ENCODE measurements around the gene ARHGAP23.

The ARHGAP23 gene

GRCh38 chr17:38447502-38448085, 19.3 kb downstream of the ARHGAP23 start:
- H3K27ac Mint-ChIP-seq, result no peak overlapping the region
- no peaks in the 10 kb centered on the region for H3K36me3 Mint-ChIP-seq

DNA sequence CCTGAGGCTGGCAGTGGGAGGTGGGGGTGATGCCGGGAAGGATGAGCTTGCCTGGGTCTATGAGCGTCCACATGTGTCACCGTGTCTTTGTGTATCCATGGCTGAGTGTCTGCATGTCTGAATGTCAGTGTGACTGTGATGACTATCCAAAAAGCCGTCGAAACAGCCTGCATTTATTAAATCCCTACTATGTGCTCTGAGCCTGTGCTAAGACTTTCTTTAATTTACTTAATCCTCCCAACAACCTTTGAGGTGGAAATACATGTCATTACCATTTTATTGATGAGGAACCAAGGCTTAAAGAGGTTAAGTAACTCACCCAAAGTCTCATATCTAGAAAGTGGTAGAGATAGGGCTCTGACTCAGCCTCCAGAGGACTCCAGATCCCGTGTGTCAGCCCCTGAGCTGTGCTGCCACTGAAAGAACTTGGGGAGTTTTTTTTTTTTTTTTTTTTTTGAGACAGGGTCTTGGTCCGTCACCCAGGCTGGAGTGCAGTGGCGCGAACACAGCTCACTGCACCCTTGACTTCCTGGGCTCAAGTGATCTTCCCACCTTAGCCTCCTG, 20.0 kb downstream of the ARHGAP23 start:
- no peak overlapping the region for H3K4me3 Mint-ChIP-seq
- H3K9me3 Mint-ChIP-seq, result no peaks in the 10 kb centered on the region
- peaks cover 17% of the 10 kb centered on the region for H3K4me1 Mint-ChIP-seq
- H3K36me3 Mint-ChIP-seq, result no peaks in the 10 kb centered on the region
- no peak for ATAC-seq
- H3K27ac Mint-ChIP-seq, result no peak overlapping the region
- H3K27me3 Mint-ChIP-seq, result peaks cover 56% of the 10 kb centered on the region

More at GRCh38 chr17:38447502-38448085, 19.3 kb downstream of the ARHGAP23 start:
- H3K27me3 Mint-ChIP-seq, result peaks cover 54% of the 10 kb centered on the region
- no peak for ATAC-seq
- no peak overlapping the region for H3K4me3 Mint-ChIP-seq
- H3K9me3 Mint-ChIP-seq, result no peaks in the 10 kb centered on the region
- H3K4me1 Mint-ChIP-seq, result peaks cover 10% of the 10 kb centered on the region

DNA sequence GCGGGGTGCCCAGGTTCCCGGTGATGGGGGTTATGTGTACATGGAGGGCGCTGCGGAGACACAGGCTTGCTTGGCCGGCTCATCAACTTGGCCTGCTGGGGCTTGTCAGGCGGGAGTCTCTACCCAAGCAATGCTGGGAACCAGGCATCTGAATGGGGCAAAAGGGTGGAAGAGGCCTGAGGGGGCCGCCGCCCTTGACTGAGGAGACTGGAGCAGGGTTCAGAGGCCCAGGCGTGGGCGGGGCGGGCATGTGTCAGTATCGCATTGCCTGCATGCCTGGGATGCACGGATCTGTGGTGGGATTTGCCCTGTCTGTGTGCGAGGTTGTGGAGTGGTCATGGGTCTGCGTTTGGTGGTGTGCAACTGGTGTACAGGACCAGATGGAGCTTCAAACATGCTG, 21.1 kb downstream of the ARHGAP23 start:
- Mint-ChIP-seq H3K9me3 (no peaks in the 10 kb centered on the region), H3K4me3 (no peak overlapping the region), H3K36me3 (no peaks in the 10 kb centered on the region), H3K27me3 (peaks cover 52% of the 10 kb centered on the region), H3K27ac (no peak overlapping the region), H3K4me1 (peaks cover 13% of the 10 kb centered on the region)
- no peak for ATAC-seq

DNA sequence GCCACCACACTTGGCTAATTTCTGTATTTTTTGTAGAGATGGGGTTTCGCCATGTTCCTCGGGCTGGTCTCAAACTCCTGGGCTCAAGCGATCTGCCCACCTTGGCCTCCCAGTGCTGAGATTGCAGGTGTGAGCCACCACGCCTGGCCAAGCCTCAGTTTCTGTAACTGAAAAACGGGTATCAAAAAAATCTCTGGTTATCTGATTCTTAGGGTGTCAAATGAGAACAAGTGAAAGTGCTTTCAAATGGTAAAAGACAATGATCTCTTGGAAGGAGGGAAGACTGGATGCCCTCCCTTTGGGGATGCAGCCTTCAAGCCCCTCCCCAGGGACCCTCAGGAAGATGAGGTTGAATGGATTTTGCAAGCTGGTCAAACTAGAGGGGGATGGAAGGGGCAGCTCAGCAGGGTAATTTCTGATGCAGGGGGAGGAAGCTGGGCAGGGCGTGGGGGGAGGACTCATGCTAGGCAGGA, 22.3 kb downstream of the ARHGAP23 start:
- Mint-ChIP-seq H3K36me3 (no peaks in the 10 kb centered on the region), H3K9me3 (no peaks in the 10 kb centered on the region), H3K4me3 (no peak overlapping the region), H3K27me3 (peaks cover 62% of the 10 kb centered on the region), H3K4me1 (peaks cover 13% of the 10 kb centered on the region), H3K27ac (no peak overlapping the region)
- ATAC-seq, result no peak

- H3K27ac Mint-ChIP-seq, result no peak overlapping the region
- H3K9me3 Mint-ChIP-seq, result no peaks in the 10 kb centered on the region
- H3K4me3 Mint-ChIP-seq, result no peak overlapping the region
- peaks cover 13% of the 10 kb centered on the region for H3K4me1 Mint-ChIP-seq
- H3K27me3 Mint-ChIP-seq, result peaks cover 67% of the 10 kb centered on the region
- no peaks in the 10 kb centered on the region for H3K36me3 Mint-ChIP-seq
- ATAC-seq, result no peak
Observed at GRCh38 chr17:38451030-38451839, 23.0 kb downstream of the ARHGAP23 start.

DNA sequence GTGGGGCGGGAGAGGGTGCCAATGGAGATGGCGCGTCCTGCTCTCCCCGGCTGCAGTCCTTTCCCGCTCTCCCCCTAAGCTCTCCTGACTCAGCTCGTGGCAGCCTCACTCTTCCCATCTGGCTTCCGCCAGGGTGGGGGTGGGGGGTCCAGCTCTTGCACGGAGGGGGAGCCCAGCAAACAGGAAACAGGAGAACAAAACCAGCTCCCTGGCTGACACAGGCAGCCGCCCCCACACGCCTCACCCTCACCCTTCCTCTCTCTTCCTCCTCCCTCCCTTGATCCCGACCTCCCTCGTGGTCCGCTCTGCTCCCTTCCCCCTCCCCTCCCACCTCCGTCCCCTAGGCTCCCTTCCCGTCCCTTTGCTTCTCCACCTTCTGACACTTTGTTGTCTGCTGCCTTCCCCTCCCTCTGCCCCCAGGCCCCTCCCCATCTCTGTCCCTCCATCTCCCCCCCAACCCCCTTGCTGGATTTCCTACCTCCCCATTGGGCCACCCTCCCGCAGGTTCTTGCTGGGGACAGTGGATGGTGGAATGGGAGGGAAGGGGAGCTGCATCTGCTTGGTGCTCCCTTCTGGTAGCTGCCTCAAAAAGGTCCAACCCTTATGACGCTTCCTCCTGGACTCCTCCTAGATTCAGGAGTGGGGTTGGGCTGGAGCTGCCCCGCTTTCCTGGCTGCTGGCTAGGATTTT, 23.7 kb downstream of the ARHGAP23 start:
- H3K27ac Mint-ChIP-seq, result no peak overlapping the region
- H3K9me3 Mint-ChIP-seq, result no peaks in the 10 kb centered on the region
- no peaks in the 10 kb centered on the region for H3K36me3 Mint-ChIP-seq
- H3K27me3 Mint-ChIP-seq, result peaks cover 75% of the 10 kb centered on the region
- H3K4me3 Mint-ChIP-seq, result no peak overlapping the region
- ATAC-seq, result no peak
- peaks cover 13% of the 10 kb centered on the region for H3K4me1 Mint-ChIP-seq

- H3K36me3 Mint-ChIP-seq, result no peaks in the 10 kb centered on the region
- no peak overlapping the region for H3K27ac Mint-ChIP-seq
- H3K9me3 Mint-ChIP-seq, result no peaks in the 10 kb centered on the region
- ATAC-seq, result no peak
- no peak overlapping the region for H3K4me3 Mint-ChIP-seq
- H3K4me1 Mint-ChIP-seq, result peaks cover 13% of the 10 kb centered on the region
- peaks cover 82% of the 10 kb centered on the region for H3K27me3 Mint-ChIP-seq
Observed at GRCh38 chr17:38452719-38453118, 24.5 kb downstream of the ARHGAP23 start.

DNA sequence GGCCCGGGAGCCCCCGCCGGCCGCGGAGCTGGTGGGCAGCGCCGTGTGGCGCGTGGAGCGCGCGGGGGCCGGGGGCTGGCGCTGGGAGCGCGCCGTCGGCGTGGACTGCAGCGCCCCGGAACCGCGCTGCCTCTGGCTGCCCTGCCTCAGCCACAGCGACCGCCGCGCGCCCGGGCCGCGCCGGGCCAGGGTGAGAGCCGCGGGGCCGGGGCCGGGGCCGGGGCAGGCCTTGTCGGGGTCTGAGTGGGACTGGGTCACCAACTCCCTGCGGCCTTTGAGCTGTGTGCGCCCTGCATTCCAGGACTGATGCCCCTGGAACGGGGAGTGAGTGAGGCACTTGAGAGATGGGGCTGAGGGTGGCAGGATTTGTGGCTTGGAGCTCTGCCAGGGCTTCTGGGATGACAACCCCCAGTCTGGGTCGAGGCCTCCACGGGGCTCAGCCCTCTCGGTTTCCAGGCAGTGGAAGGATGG, 25.7 kb downstream of the ARHGAP23 start:
- peaks cover 13% of the 10 kb centered on the region for H3K4me1 Mint-ChIP-seq
- ATAC-seq, result no peak
- no peak overlapping the region for H3K4me3 Mint-ChIP-seq
- no peak overlapping the region for H3K27ac Mint-ChIP-seq
- no peaks in the 10 kb centered on the region for H3K36me3 Mint-ChIP-seq
- H3K27me3 Mint-ChIP-seq, result peaks cover 82% of the 10 kb centered on the region
- H3K9me3 Mint-ChIP-seq, result no peaks in the 10 kb centered on the region

DNA sequence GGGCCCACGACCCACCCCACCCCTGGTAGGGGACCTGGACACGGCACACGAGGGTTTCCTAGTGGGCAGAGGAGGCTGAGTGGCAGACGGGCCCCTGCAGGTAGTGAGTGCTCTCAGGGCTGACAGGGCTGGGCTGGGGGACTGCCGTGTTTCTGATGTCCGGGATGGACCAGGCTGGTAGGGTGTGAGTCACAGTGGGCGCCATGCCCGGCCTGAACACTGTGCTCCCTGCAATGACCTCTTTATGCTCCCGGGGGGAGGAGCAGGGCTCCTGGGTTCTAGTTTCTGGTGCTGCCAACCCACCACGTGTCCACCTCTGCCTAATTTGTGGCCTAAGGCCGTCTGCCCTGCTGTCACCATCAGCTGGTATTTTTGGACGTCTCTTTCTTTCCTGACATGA, 26.3 kb downstream of the ARHGAP23 start:
- no peaks in the 10 kb centered on the region for H3K36me3 Mint-ChIP-seq
- no peak overlapping the region for H3K27ac Mint-ChIP-seq
- no peaks in the 10 kb centered on the region for H3K9me3 Mint-ChIP-seq
- peaks cover 13% of the 10 kb centered on the region for H3K4me1 Mint-ChIP-seq
- peaks cover 76% of the 10 kb centered on the region for H3K27me3 Mint-ChIP-seq
- no peak for ATAC-seq
- no peak overlapping the region for H3K4me3 Mint-ChIP-seq

GRCh38 chr17:38455288-38455915, 27.1 kb downstream of the ARHGAP23 start:
- no peak for ATAC-seq
- Mint-ChIP-seq H3K36me3 (no peaks in the 10 kb centered on the region), H3K4me1 (peaks cover 13% of the 10 kb centered on the region), H3K4me3 (no peak overlapping the region), H3K9me3 (no peaks in the 10 kb centered on the region), H3K27ac (no peak overlapping the region), H3K27me3 (peaks cover 68% of the 10 kb centered on the region)

- Mint-ChIP-seq H3K4me1 (peaks cover 13% of the 10 kb centered on the region), H3K27ac (no peak overlapping the region), H3K36me3 (no peaks in the 10 kb centered on the region), H3K9me3 (no peaks in the 10 kb centered on the region), H3K27me3 (peaks cover 59% of the 10 kb centered on the region), H3K4me3 (no peak overlapping the region)
- ATAC-seq, result no peak
Observed at GRCh38 chr17:38456031-38456815, 28.0 kb downstream of the ARHGAP23 start.

DNA sequence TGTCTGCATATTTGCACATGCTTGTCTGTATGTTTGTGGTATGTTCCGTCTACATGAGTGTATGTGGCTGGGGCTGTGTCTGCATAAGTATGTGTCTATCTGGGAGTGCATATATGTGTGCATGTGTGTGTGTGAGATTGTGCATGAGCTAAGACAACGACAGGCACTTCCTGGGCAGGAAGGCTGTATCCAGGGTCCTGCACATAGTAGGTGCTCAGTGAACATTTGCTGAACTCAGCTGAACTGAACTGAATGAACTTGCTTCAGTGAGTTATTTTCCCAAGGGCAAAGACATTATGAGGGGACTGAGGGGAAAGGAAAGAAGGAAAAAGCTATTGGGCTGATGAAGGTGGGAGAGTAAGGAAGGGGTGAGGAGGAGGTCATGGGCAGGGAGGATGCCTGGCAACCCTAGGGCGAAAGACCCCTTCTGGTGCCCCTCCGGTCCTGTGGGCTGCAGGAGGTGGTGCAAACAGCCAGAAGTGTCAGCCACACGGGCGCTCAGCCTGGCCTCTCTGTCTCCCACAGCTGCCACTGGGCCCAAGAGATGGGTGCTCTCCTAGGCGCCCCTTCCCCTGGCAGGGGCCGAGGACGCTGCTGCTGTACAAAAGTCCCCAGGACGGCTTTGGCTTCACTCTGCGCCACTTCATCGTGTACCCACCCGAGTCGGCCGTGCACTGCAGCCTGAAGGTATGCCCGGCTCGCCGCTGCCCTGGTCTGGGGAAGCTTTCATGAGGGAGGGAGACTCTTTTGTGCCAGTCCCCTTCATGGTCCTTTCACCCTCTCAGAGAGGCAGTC, 29.5 kb downstream of the ARHGAP23 start:
- Mint-ChIP-seq H3K27ac (no peak overlapping the region), H3K27me3 (peaks cover 49% of the 10 kb centered on the region), H3K36me3 (no peaks in the 10 kb centered on the region), H3K4me1 (peaks cover 8% of the 10 kb centered on the region), H3K4me3 (no peak overlapping the region), H3K9me3 (no peaks in the 10 kb centered on the region)
- no peak for ATAC-seq

DNA sequence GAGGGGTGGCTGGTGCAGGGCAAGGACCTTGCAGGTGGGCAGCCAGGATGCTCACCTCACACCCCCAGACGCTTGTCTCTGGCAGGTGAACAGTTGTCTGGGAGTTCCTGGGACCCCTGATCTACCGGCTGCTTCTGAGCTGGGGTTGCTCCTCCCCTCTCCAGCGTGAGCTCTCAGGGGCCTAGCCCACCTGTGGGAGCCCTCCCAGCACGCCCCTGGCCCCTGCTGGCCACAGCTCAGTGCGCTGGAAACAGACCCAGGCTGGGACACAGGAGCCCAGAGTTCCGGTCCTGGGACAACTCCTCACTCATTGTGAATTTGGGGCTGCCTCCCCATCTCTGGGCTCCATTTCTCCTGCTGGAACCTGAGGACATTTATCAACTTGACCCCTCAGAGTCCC, 30.3 kb downstream of the ARHGAP23 start:
- ATAC-seq, result no peak
- H3K9me3 Mint-ChIP-seq, result no peaks in the 10 kb centered on the region
- H3K4me1 Mint-ChIP-seq, result peaks cover under 1% of the 10 kb centered on the region
- peaks cover 49% of the 10 kb centered on the region for H3K27me3 Mint-ChIP-seq
- no peak overlapping the region for H3K4me3 Mint-ChIP-seq
- H3K36me3 Mint-ChIP-seq, result no peaks in the 10 kb centered on the region
- no peak overlapping the region for H3K27ac Mint-ChIP-seq

GRCh38 chr17:38459567-38459966, 31.3 kb downstream of the ARHGAP23 start:
- no peaks in the 10 kb centered on the region for H3K36me3 Mint-ChIP-seq
- peaks cover 55% of the 10 kb centered on the region for H3K27me3 Mint-ChIP-seq
- H3K9me3 Mint-ChIP-seq, result no peaks in the 10 kb centered on the region
- H3K4me1 Mint-ChIP-seq, result no peaks in the 10 kb centered on the region
- ATAC-seq, result no peak
- no peak overlapping the region for H3K4me3 Mint-ChIP-seq
- no peak overlapping the region for H3K27ac Mint-ChIP-seq
